K562 (cell line): ENCODE measurements around the gene GNB5. TPM values are rescaled to one million over a fixed set of nuclear protein-coding genes. Genes with fewer than 3 reads are reported as not detected.

Source experiments
- CBFA2T2 ChIP-seq: fragments of 450-650 bp; conservative IDR thresholded peaks from 2 replicates; pipeline ENCODE4 v1.6.1; 2017; ENCODE audit warnings: mild to moderate bottlenecking
- DPF2 ChIP-seq: fragments of 450-650 bp; IDR thresholded peaks from 2 replicates; pipeline ENCODE4 v1.6.1; 2016
- ETV5 ChIP-seq: sonication (generic); formaldehyde crosslinking; IDR thresholded peaks from 2 replicates; pipeline ENCODE4 v1.4.0; 2020; ENCODE audit warnings: low read depth, mild to moderate bottlenecking, missing genetic modification reagents
- KLF13 ChIP-seq: fragments of 450-650 bp; IDR thresholded peaks from 2 replicates; pipeline ENCODE4 v1.6.1; 2016; ENCODE audit warnings: missing genetic modification characterization, low read depth, mild to moderate bottlenecking, missing compliant biosample characterization, moderate library complexity, borderline replicate concordance
- MEF2D ChIP-seq: conservative IDR thresholded peaks from 2 replicates; pipeline ENCODE4 v1.6.1; 2016; ENCODE audit warnings: low read depth, missing genetic modification characterization, missing compliant biosample characterization
- POLR2B ChIP-seq: fragments of 450-650 bp; IDR thresholded peaks from 2 replicates; pipeline ENCODE4 v1.6.1; 2018; ENCODE audit warnings: low read depth; ENCODE audit not compliant: partially characterized antibody
- RBM14 ChIP-seq: fragments of 200-400 bp; formaldehyde crosslinking; IDR thresholded peaks from 2 replicates; pipeline ENCODE4 v1.6.1; 2018; ENCODE audit warnings: low read depth, mild to moderate bottlenecking, low read length, moderate library complexity, borderline replicate concordance; ENCODE audit not compliant: insufficient read depth
- SMARCB1 ChIP-seq: IDR thresholded peaks from 2 replicates; pipeline ENCODE4 v1.6.1; 2011; ENCODE audit warnings: improper control_type of control experiment, low read depth; ENCODE audit not compliant: insufficient read length
- polyA plus RNA-seq, 8 experiments: library from polyadenylated mRNA; depleted of rRNA in 4 of 8; stranded (reverse) in 5 of 8; unstranded in 3 of 8; fragments of >200 nt; fragmentation: Nextera tagmentation in 2 of 8; fragmentation: Illumina TruSeq in 1 of 8; extraction: Ambion mirVana in 2 of 8; extraction: Trizol in 1 of 8; gene quantifications; 2 replicates each; pipeline versions ENCODE4 v1.2.1 to v1.2.3, GENCODE V29; 2011 to 2014; ENCODE audit warnings: inconsistent platforms in 1 of 8, missing spikeins in 1 of 8
- total RNA-seq, 7 experiments: library from RNA; depleted of rRNA in 6 of 7; stranded (reverse); fragments of >200 nt in 6 of 7; fragmentation: Illumina TruSeq in 2 of 7; extraction: Trizol in 2 of 7; gene quantifications; 2 replicates each; pipeline versions ENCODE4 v1.2.1 to v1.2.3, GENCODE V29; 2011 to 2021; ENCODE audit warnings: low replicate concordance in 1 of 7
- TF ChIP-seq, protein P1 (sequence below): fragments of 200-600 bp; sonication (generic); IDR thresholded peaks from one replicate; pipeline ENCODE4 v1.6.1; 2012; ENCODE audit warnings: mild to moderate bottlenecking, low read depth, low read length, inconsistent platforms
- TF ChIP-seq, protein P2 (sequence below): conservative IDR thresholded peaks from 2 replicates; pipeline ENCODE4 v1.6.1; 2011; ENCODE audit warnings: low read depth, mild to moderate bottlenecking, low read length; ENCODE audit not compliant: control insufficient read depth
- TF ChIP-seq, protein P3 (sequence below): sonication (generic); formaldehyde crosslinking; IDR thresholded peaks from 2 replicates; pipeline ENCODE4 v1.5.0; 2020; ENCODE audit warnings: missing genetic modification reagents

Gene GNB5
- total and polyA plus RNA-seq, 9 of the 15 experiments (the other 6 are each of a cell fraction or from before 2014, with no cell fraction given): 0.11 to 2.1 (median 0.77) TPM

DNA sequence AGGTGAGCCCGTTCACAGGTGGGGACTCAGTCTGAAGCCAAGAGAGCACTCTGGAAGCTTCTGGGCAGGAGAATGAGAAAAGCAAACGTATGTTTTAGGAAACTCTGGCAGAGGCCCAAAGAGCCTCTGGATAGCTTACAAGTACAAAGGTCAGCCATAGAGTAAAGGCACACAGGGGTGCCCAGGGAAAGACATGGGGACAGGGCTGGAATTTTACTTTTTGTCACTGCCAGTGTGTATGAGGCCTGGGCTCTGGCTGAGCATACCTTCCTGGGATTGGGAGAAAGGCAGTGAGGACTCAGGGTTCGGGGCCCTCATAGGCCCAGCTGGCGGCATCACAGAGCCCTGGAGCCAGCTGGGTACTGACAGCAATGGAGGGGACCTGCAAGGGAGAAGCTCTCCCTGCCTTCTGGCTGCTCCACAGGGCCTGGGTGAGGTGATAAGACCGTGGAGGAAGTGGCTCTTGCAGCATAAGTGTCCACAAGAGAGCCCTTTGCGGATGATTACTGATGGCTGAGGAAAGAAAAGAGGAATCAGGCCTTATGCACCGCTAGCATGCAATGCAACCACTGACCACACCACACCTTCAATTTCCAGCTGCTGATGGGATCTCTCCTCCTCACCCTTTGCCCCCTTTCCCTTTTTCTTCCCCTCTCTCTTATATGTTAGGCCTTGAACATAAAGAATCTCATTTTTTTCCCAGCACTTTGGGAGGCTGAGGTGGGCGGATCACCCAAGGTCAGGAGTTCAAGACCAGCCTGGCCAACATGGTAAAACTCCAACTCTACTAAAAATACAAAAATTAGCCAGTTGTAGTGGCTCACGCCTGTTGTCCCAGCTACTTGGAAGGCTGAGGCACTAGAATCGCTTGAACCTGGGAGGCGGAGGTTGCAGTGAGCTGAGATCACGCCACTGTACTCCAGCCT is 53.5 kb downstream of the GNB5 start (continued):
- TF ChIP-seq, protein P1, sequence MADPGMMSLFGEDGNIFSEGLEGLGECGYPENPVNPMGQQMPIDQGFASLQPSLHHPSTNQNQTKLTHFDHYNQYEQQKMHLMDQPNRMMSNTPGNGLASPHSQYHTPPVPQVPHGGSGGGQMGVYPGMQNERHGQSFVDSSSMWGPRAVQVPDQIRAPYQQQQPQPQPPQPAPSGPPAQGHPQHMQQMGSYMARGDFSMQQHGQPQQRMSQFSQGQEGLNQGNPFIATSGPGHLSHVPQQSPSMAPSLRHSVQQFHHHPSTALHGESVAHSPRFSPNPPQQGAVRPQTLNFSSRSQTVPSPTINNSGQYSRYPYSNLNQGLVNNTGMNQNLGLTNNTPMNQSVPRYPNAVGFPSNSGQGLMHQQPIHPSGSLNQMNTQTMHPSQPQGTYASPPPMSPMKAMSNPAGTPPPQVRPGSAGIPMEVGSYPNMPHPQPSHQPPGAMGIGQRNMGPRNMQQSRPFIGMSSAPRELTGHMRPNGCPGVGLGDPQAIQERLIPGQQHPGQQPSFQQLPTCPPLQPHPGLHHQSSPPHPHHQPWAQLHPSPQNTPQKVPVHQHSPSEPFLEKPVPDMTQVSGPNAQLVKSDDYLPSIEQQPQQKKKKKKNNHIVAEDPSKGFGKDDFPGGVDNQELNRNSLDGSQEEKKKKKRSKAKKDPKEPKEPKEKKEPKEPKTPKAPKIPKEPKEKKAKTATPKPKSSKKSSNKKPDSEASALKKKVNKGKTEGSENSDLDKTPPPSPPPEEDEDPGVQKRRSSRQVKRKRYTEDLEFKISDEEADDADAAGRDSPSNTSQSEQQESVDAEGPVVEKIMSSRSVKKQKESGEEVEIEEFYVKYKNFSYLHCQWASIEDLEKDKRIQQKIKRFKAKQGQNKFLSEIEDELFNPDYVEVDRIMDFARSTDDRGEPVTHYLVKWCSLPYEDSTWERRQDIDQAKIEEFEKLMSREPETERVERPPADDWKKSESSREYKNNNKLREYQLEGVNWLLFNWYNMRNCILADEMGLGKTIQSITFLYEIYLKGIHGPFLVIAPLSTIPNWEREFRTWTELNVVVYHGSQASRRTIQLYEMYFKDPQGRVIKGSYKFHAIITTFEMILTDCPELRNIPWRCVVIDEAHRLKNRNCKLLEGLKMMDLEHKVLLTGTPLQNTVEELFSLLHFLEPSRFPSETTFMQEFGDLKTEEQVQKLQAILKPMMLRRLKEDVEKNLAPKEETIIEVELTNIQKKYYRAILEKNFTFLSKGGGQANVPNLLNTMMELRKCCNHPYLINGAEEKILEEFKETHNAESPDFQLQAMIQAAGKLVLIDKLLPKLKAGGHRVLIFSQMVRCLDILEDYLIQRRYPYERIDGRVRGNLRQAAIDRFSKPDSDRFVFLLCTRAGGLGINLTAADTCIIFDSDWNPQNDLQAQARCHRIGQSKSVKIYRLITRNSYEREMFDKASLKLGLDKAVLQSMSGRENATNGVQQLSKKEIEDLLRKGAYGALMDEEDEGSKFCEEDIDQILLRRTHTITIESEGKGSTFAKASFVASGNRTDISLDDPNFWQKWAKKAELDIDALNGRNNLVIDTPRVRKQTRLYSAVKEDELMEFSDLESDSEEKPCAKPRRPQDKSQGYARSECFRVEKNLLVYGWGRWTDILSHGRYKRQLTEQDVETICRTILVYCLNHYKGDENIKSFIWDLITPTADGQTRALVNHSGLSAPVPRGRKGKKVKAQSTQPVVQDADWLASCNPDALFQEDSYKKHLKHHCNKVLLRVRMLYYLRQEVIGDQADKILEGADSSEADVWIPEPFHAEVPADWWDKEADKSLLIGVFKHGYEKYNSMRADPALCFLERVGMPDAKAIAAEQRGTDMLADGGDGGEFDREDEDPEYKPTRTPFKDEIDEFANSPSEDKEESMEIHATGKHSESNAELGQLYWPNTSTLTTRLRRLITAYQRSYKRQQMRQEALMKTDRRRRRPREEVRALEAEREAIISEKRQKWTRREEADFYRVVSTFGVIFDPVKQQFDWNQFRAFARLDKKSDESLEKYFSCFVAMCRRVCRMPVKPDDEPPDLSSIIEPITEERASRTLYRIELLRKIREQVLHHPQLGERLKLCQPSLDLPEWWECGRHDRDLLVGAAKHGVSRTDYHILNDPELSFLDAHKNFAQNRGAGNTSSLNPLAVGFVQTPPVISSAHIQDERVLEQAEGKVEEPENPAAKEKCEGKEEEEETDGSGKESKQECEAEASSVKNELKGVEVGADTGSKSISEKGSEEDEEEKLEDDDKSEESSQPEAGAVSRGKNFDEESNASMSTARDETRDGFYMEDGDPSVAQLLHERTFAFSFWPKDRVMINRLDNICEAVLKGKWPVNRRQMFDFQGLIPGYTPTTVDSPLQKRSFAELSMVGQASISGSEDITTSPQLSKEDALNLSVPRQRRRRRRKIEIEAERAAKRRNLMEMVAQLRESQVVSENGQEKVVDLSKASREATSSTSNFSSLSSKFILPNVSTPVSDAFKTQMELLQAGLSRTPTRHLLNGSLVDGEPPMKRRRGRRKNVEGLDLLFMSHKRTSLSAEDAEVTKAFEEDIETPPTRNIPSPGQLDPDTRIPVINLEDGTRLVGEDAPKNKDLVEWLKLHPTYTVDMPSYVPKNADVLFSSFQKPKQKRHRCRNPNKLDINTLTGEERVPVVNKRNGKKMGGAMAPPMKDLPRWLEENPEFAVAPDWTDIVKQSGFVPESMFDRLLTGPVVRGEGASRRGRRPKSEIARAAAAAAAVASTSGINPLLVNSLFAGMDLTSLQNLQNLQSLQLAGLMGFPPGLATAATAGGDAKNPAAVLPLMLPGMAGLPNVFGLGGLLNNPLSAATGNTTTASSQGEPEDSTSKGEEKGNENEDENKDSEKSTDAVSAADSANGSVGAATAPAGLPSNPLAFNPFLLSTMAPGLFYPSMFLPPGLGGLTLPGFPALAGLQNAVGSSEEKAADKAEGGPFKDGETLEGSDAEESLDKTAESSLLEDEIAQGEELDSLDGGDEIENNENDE: no peak
- TF ChIP-seq, protein P2, sequence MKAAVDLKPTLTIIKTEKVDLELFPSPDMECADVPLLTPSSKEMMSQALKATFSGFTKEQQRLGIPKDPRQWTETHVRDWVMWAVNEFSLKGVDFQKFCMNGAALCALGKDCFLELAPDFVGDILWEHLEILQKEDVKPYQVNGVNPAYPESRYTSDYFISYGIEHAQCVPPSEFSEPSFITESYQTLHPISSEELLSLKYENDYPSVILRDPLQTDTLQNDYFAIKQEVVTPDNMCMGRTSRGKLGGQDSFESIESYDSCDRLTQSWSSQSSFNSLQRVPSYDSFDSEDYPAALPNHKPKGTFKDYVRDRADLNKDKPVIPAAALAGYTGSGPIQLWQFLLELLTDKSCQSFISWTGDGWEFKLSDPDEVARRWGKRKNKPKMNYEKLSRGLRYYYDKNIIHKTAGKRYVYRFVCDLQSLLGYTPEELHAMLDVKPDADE: no peak
- TF ChIP-seq, protein P3, sequence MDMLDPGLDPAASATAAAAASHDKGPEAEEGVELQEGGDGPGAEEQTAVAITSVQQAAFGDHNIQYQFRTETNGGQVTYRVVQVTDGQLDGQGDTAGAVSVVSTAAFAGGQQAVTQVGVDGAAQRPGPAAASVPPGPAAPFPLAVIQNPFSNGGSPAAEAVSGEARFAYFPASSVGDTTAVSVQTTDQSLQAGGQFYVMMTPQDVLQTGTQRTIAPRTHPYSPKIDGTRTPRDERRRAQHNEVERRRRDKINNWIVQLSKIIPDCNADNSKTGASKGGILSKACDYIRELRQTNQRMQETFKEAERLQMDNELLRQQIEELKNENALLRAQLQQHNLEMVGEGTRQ (CRISPR knock-in tag): no peak
- TF ChIP-seq ETV5 (CRISPR knock-in tag) (0 out of 2 replicates have a peak, but pooled peaks have one; percentile 33), KLF13 (tag) (no peak), SMARCB1 (no peak), CBFA2T2 (peak; percentile 81), DPF2 (peak; percentile 77), MEF2D (no peak), POLR2B (no peak), RBM14 (no peak)
